ENCODE measurements around the gene VAV2.

DNA sequence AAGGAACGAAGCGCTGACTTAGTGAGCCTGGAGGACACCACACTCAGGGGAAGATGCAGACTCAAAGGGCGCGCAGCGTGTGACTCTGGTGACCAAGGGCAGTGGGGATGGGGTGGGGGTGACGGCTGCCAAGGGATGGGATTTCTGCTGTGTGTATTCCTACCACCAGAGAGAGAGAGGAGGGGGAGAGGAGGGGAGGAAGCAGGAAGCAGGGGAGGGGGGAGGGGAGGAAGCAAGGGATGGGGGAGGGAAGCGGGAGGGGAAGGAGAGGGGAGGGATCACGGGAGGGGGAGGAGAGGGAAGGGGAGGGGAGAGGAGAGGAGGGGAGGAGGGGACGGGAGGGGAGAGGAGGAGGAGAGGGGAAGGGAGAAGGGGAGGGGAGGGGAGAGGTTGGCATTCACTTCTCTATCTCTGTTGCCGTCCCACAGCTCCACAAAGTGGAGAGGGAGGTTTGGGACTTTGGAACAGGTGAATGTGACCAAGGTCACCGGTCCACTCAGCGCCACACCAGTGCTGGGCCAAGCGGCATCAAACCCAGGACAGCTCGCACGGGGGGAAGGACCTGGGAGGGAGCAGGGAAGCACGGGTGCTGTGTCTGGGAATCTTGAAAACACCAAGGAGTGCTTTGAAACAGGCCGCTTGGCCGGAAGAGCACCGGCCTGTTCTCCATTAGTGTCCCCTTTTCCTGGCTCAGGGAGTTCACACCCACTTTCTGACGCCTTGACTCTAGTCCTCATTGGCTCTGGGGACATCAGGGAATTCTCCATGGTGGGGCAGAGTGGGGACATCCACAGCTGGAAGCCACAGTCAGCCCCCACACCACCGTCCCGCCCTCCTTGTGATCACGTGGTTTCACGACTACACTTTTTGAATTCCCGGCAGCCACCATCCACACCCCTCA is 77.4 kb downstream of the VAV2 start:
- TF ChIP-seq CSDC2 (CRISPR knock-in tag; IDR thresholded peaks at IDR 0.05) (no peak), ZNF8 (CRISPR knock-in tag; IDR thresholded peaks at IDR 0.05) (no peak), ISL1 (CRISPR knock-in tag; IDR thresholded peaks at IDR 0.05) (no peak), ZC3H10 (CRISPR knock-in tag; IDR thresholded peaks at IDR 0.05) (no peak), CREB5 (CRISPR knock-in tag; IDR thresholded peaks at IDR 0.05; ENCODE audit: low read depth) (no peak), ESRRG (CRISPR knock-in tag; IDR thresholded peaks at IDR 0.05) (no peak), RARB (CRISPR knock-in tag; IDR thresholded peaks at IDR 0.05) (no peak), SNAI2 (CRISPR knock-in tag; IDR thresholded peaks at IDR 0.05) (no peak), ZNF565 (CRISPR knock-in tag; conservative IDR thresholded peaks at IDR 0.05; ENCODE audit: low read depth) (no peak), ARNTL (CRISPR knock-in tag; IDR thresholded peaks at IDR 0.05; ENCODE audit: borderline replicate concordance, low read depth) (no peak), ZFP3 (CRISPR knock-in tag; IDR thresholded peaks at IDR 0.05) (no peak)
- TF ChIP-seq, protein P1, sequence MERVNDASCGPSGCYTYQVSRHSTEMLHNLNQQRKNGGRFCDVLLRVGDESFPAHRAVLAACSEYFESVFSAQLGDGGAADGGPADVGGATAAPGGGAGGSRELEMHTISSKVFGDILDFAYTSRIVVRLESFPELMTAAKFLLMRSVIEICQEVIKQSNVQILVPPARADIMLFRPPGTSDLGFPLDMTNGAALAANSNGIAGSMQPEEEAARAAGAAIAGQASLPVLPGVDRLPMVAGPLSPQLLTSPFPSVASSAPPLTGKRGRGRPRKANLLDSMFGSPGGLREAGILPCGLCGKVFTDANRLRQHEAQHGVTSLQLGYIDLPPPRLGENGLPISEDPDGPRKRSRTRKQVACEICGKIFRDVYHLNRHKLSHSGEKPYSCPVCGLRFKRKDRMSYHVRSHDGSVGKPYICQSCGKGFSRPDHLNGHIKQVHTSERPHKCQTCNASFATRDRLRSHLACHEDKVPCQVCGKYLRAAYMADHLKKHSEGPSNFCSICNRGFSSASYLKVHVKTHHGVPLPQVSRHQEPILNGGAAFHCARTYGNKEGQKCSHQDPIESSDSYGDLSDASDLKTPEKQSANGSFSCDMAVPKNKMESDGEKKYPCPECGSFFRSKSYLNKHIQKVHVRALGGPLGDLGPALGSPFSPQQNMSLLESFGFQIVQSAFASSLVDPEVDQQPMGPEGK (CRISPR knock-in tag; IDR thresholded peaks at IDR 0.05; ENCODE audit: borderline replicate concordance) = no peak
